Vagina (tissue), 2 donors: Measurements from ENCODE around the gene VIPR1. TPM values are rescaled to one million over a fixed set of nuclear protein-coding genes. Genes with fewer than 3 reads are reported as not detected.
"Not testable (repeated sequence)": the region's sequence is repeated elsewhere in the genome, so short reads cannot be mapped to it uniquely, and the experiment has no call there.

ENCODE experiments used
- DNase-seq, 2 donors: peaks; one replicate each; pipeline ENCODE4 v3.0.0-alpha.2; 2017; ENCODE audit errors: extremely low spot score in 2 of 2
- H3K27ac ChIP-seq: fragments of 200-600 bp; sonication (generic); one replicate; pipeline ENCODE4 v1.5.1; 2019
- H3K27me3 ChIP-seq: fragments of 200-600 bp; sonication (generic); one replicate; pipeline ENCODE4 v1.5.1; 2019
- H3K36me3 ChIP-seq, 2 donors: fragments of 200-600 bp; sonication (generic); one replicate each; pipeline ENCODE4 v1.5.1; 2017 to 2019
- H3K4me1 ChIP-seq: fragments of 200-600 bp; sonication (generic); one replicate; pipeline ENCODE4 v1.5.1; 2019
- H3K4me3 ChIP-seq, 2 donors: fragments of 200-600 bp; sonication (generic); 1 replicate in 1 of 2; 2 replicates in 1 of 2; pipeline ENCODE4 v1.5.1; 2016 to 2019
- H3K9me3 ChIP-seq: fragments of 200-600 bp; sonication (generic); one replicate; pipeline ENCODE4 v1.5.1; 2019
- CTCF ChIP-seq, 3 experiments: fragments of 450-650 bp in 2 of 3; fragments of 200-600 bp in 1 of 3; sonication (generic) in 1 of 3; IDR thresholded peaks; one replicate each; pipeline ENCODE4 v1.5.1; 2017 to 2019; ENCODE audit warnings: antibody characterized with exemption in 3 of 3, mild to moderate bottlenecking in 2 of 3, moderate library complexity in 2 of 3
- POLR2A ChIP-seq, 2 donors: fragments of 450-650 bp; IDR thresholded peaks; one replicate each; pipeline ENCODE4 v1.6.1; 2017; ENCODE audit warnings: antibody characterized with exemption in 2 of 2, mild to moderate bottlenecking in 2 of 2, moderate library complexity in 2 of 2
- POLR2AphosphoS5 ChIP-seq, 2 donors: sonication (generic); formaldehyde crosslinking; IDR thresholded peaks; one replicate each; pipeline ENCODE4 v1.9.0; 2017; ENCODE audit warnings: antibody characterized with exemption in 2 of 2, mild to moderate bottlenecking in 2 of 2, low read depth in 1 of 2; ENCODE audit not compliant: insufficient read depth in 1 of 2
- intact Hi-C: fragments of 100-400 bp; cut with DNase I; formaldehyde crosslinking; loops from one replicate; pipeline ENCODE4 v1.15.1; 2023
- total RNA-seq: library from RNA; depleted of rRNA; stranded (reverse); fragments of >200 nt; gene quantifications from one replicate; pipeline ENCODE4 v1.2.3, GENCODE V29; 2016

The VIPR1 gene
- total RNA-seq, 1 donor from 2014 or later = 9.3 TPM

- H3K36me3 ChIP-seq = peaks cover 0 to 73% of the 10 kb centered on the region in 2 donors
These were observed 53.7 kb downstream of the VIPR1 start for GRCh38 chr3:42556089-42556632.

GRCh38 chr3:42556817-42557216 lies 54.4 kb downstream of the VIPR1 start:
- not testable (repeated sequence) for DNase-seq

More at GRCh38 chr3:42556089-42556632, 53.7 kb downstream of the VIPR1 start:
- TF ChIP-seq POLR2A (IDR thresholded peaks at IDR 0.05) (no peak), CTCF (IDR thresholded peaks at IDR 0.05) (no peak), POLR2AphosphoS5 (IDR thresholded peaks at IDR 0.05; ENCODE audit: insufficient read depth in 1 of 2, low read depth in 1 of 2) (no peak)
- no peak for DNase-seq
- Histone ChIP-seq H3K4me1 (no peaks in the 10 kb centered on the region), H3K27ac (no peak overlapping the region), H3K4me3 (no peak overlapping the region), H3K27me3 (no peaks in the 10 kb centered on the region), H3K9me3 (no peaks in the 10 kb centered on the region)
- intact Hi-C loops = no loop called here

GRCh38 chr3:42557854-42558253 lies 55.4 kb downstream of the VIPR1 start:
- Histone ChIP-seq H3K36me3 (peaks cover 0 to 84% of the 10 kb centered on the region in 2 donors), H3K4me3 (no peak overlapping the region), H3K9me3 (no peaks in the 10 kb centered on the region), H3K27ac (no peak overlapping the region), H3K27me3 (no peaks in the 10 kb centered on the region), H3K4me1 (no peaks in the 10 kb centered on the region)
- no peak for TF ChIP-seq POLR2AphosphoS5 (IDR thresholded peaks at IDR 0.05; ENCODE audit: insufficient read depth in 1 of 2, low read depth in 1 of 2)
- no peak for TF ChIP-seq CTCF (IDR thresholded peaks at IDR 0.05)
- intact Hi-C loops = no loop called here
- no peak for DNase-seq

More at GRCh38 chr3:42556817-42557216, 54.4 kb downstream of the VIPR1 start:
- H3K4me1 ChIP-seq, H3K27ac ChIP-seq, intact Hi-C loops, H3K9me3 ChIP-seq, H3K27me3 ChIP-seq, H3K4me3 ChIP-seq: not testable (repeated sequence)
- H3K36me3 ChIP-seq = peaks cover 0 to 75% of the 10 kb centered on the region in 2 donors

- H3K27me3 ChIP-seq = no peaks in the 10 kb centered on the region
- H3K27ac ChIP-seq = no peak overlapping the region
- peaks cover 0 to 77% of the 10 kb centered on the region in 2 donors for H3K36me3 ChIP-seq
- no peak for DNase-seq
- no peak overlapping the region for H3K4me3 ChIP-seq
- TF ChIP-seq CTCF (IDR thresholded peaks at IDR 0.05) (no peak), POLR2A (IDR thresholded peaks at IDR 0.05) (no peak), POLR2AphosphoS5 (IDR thresholded peaks at IDR 0.05; ENCODE audit: insufficient read depth in 1 of 2, low read depth in 1 of 2) (no peak)
- no peaks in the 10 kb centered on the region for H3K4me1 ChIP-seq
- no peaks in the 10 kb centered on the region for H3K9me3 ChIP-seq
- intact Hi-C loops = no loop called here
These were observed 59.8 kb downstream of the VIPR1 start for GRCh38 chr3:42562047-42562907.

- no peak for DNase-seq
- Histone ChIP-seq H3K27ac (no peak overlapping the region), H3K4me3 (no peak overlapping the region), H3K9me3 (no peaks in the 10 kb centered on the region), H3K4me1 (no peaks in the 10 kb centered on the region), H3K27me3 (no peaks in the 10 kb centered on the region), H3K36me3 (peaks cover 0 to 43% of the 10 kb centered on the region in 2 donors)
- TF ChIP-seq POLR2AphosphoS5 (IDR thresholded peaks at IDR 0.05; ENCODE audit: insufficient read depth in 1 of 2, low read depth in 1 of 2) = no peak
- intact Hi-C loops = no loop called here
These were observed 67.2 kb downstream of the VIPR1 start for GRCh38 chr3:42569593-42570142.

- intact Hi-C loops = no loop called here
- no peaks in the 10 kb centered on the region for H3K9me3 ChIP-seq
- H3K27me3 ChIP-seq = no peaks in the 10 kb centered on the region
- H3K4me3 ChIP-seq = no peak overlapping the region
- no peak for DNase-seq
- H3K4me1 ChIP-seq = no peaks in the 10 kb centered on the region
- H3K36me3 ChIP-seq = peaks cover 0 to 26% of the 10 kb centered on the region in 2 donors
- no peak overlapping the region for H3K27ac ChIP-seq
- TF ChIP-seq POLR2AphosphoS5 (IDR thresholded peaks at IDR 0.05; ENCODE audit: insufficient read depth in 1 of 2, low read depth in 1 of 2) (no peak), CTCF (IDR thresholded peaks at IDR 0.05) (no peak), POLR2A (IDR thresholded peaks at IDR 0.05) (no peak)
These were observed 69.8 kb downstream of the VIPR1 start for GRCh38 chr3:42572278-42572677.
